Smooth muscle cell (in vitro differentiated cells): Measurements from ENCODE around the gene SLC19A1. TPM values are rescaled to one million over a fixed set of nuclear protein-coding genes. Genes with fewer than 3 reads are reported as not detected.

Experiments used
- DNase-seq: peaks from one replicate; lab custom pipeline; 2025; ENCODE audit not compliant: unreplicated experiment; lab: John Stamatoyannopoulos, UW
- H2AFZ ChIP-seq: fragments of 200-600 bp; sonication (generic); 2 replicates; pipeline ENCODE4 v1.6.0; 2016; ENCODE audit warnings: antibody characterized with exemption, low read depth, mild to moderate bottlenecking
- H3F3A ChIP-seq: fragments of 200-600 bp; sonication (generic); 2 replicates; pipeline ENCODE4 v1.6.0; 2017; ENCODE audit warnings: antibody characterized with exemption, low read depth
- H3K27ac ChIP-seq: fragments of 200-600 bp; sonication (generic); 2 replicates; pipeline ENCODE4 v1.5.1; 2016; ENCODE audit warnings: low read depth, mild to moderate bottlenecking
- H3K27me3 ChIP-seq: fragments of 200-600 bp; sonication (generic); 2 replicates; pipeline ENCODE4 v1.6.1; 2016; ENCODE audit warnings: low read depth, mild to moderate bottlenecking
- H3K36me3 ChIP-seq: fragments of 200-600 bp; sonication (generic); 2 replicates; pipeline ENCODE4 v1.5.1; 2016; ENCODE audit warnings: low read depth
- H3K4me1 ChIP-seq: fragments of 200-600 bp; sonication (generic); 2 replicates; pipeline ENCODE4 v1.5.1; 2016; ENCODE audit warnings: low read depth
- H3K4me2 ChIP-seq: fragments of 200-600 bp; sonication (generic); 2 replicates; pipeline ENCODE4 v1.6.0; 2016; ENCODE audit warnings: mild to moderate bottlenecking
- H3K4me3 ChIP-seq: fragments of 200-600 bp; sonication (generic); 2 replicates; pipeline ENCODE4 v1.5.1; 2016; ENCODE audit warnings: mild to moderate bottlenecking
- H3K79me2 ChIP-seq: fragments of 200-600 bp; sonication (generic); 2 replicates; pipeline ENCODE4 v1.6.0; 2016; ENCODE audit warnings: low read depth, mild to moderate bottlenecking
- H3K9ac ChIP-seq: fragments of 200-600 bp; sonication (generic); 2 replicates; pipeline ENCODE4 v1.6.0; 2016; ENCODE audit warnings: low read depth
- H3K9me3 ChIP-seq: fragments of 200-600 bp; sonication (generic); replicated peaks from 2 replicates; pipeline ENCODE4 v1.5.1; 2016; ENCODE audit warnings: low read depth
- H4K20me1 ChIP-seq: fragments of 200-600 bp; sonication (generic); 2 replicates; pipeline ENCODE4 v1.6.0; 2016; ENCODE audit warnings: low read depth
- CTCF ChIP-seq: fragments of 200-600 bp; sonication (generic); IDR thresholded peaks from 2 replicates; pipeline ENCODE4 v1.5.1; 2017; ENCODE audit warnings: borderline replicate concordance, mild to moderate bottlenecking, antibody characterized with exemption; ENCODE audit not compliant: insufficient read depth, poor library complexity, severe bottlenecking
- WGBS: methylation state at CpG from one replicate; pipeline ENCODE4 v1.1.7; 2016; ENCODE audit warnings: low lambda C conversion rate; 5-methylcytosine and 5-hydroxymethylcytosine counted together
- polyA plus RNA-seq: library from polyadenylated mRNA; unstranded; fragments of >200 nt; fragmentation: Nextera tagmentation; extraction: Ambion mirVana; gene quantifications from 2 replicates; pipeline ENCODE4 v1.2.1, GENCODE V29; 2016
- total RNA-seq: library from RNA; depleted of rRNA; stranded (reverse); fragments of >200 nt; gene quantifications from 2 replicates; pipeline ENCODE4 v1.2.3, GENCODE V29; 2014

The SLC19A1 gene
- total and polyA plus RNA-seq, 2 experiments from 2014 or later, result 2.3 to 33.2 TPM

- TF ChIP-seq CTCF, result no peak
- no peaks in the 10 kb centered on the region for H3K4me1 ChIP-seq
- no peaks in the 10 kb centered on the region for H3K79me2 ChIP-seq
- no peaks in the 10 kb centered on the region for H3K36me3 ChIP-seq
- H3K9ac ChIP-seq, result no peak overlapping the region
- no peak for DNase-seq
- no peaks in the 10 kb centered on the region for H3F3A ChIP-seq
- no peak overlapping the region for H3K4me3 ChIP-seq
- no peak overlapping the region for H3K27ac ChIP-seq
- no peaks in the 10 kb centered on the region for H3K9me3 ChIP-seq
- H3K27me3 ChIP-seq, result no peaks in the 10 kb centered on the region
- no peak overlapping the region for H2AFZ ChIP-seq
- H4K20me1 ChIP-seq, result peaks cover 8% of the 10 kb centered on the region
- no peak overlapping the region for H3K4me2 ChIP-seq
- 93% methylated on average over 9 of the region's 9 CpGs for WGBS
These were observed 43.6 kb downstream of the SLC19A1 start for GRCh38 chr21:45498646-45499000.

- WGBS, result 97% methylated on average over 37 of the region's 39 CpGs
- no peak for TF ChIP-seq CTCF
- no peak for DNase-seq
- Histone ChIP-seq H3K4me2 (no peak overlapping the region), H3K4me1 (no peaks in the 10 kb centered on the region), H3K4me3 (no peak overlapping the region), H2AFZ (no peak overlapping the region), H4K20me1 (peaks cover 8% of the 10 kb centered on the region), H3K79me2 (no peaks in the 10 kb centered on the region), H3K9ac (no peak overlapping the region), H3K9me3 (no peaks in the 10 kb centered on the region), H3K27me3 (no peaks in the 10 kb centered on the region), H3K36me3 (no peaks in the 10 kb centered on the region), H3K27ac (no peak overlapping the region), H3F3A (no peaks in the 10 kb centered on the region)
These were observed 44.2 kb downstream of the SLC19A1 start for GRCh38 chr21:45497846-45498645.

GRCh38 chr21:45496968-45497845 lies 45.0 kb downstream of the SLC19A1 start:
- no peaks in the 10 kb centered on the region for H3K9me3 ChIP-seq
- no peak overlapping the region for H3K4me2 ChIP-seq
- H3K27me3 ChIP-seq, result no peaks in the 10 kb centered on the region
- H3K4me3 ChIP-seq, result no peak overlapping the region
- no peak for DNase-seq
- H3K4me1 ChIP-seq, result no peaks in the 10 kb centered on the region
- H2AFZ ChIP-seq, result no peak overlapping the region
- H3F3A ChIP-seq, result no peaks in the 10 kb centered on the region
- H4K20me1 ChIP-seq, result peaks cover 8% of the 10 kb centered on the region
- TF ChIP-seq CTCF, result no peak
- H3K79me2 ChIP-seq, result no peaks in the 10 kb centered on the region
- no peak overlapping the region for H3K27ac ChIP-seq
- H3K36me3 ChIP-seq, result no peaks in the 10 kb centered on the region
- 99% methylated on average over 22 of the region's 22 CpGs for WGBS
- no peak overlapping the region for H3K9ac ChIP-seq
